CD4-positive, alpha-beta T cell treated with Interferon alpha-2 for 1 hour (primary cell): ENCODE data around the gene HMGCR.

Experiments used
- DNase-seq, 2 donors: peaks; one replicate each; pipeline ENCODE4 v3.0.0-alpha.2; 2020 to 2022

The HMGCR gene

DNA sequence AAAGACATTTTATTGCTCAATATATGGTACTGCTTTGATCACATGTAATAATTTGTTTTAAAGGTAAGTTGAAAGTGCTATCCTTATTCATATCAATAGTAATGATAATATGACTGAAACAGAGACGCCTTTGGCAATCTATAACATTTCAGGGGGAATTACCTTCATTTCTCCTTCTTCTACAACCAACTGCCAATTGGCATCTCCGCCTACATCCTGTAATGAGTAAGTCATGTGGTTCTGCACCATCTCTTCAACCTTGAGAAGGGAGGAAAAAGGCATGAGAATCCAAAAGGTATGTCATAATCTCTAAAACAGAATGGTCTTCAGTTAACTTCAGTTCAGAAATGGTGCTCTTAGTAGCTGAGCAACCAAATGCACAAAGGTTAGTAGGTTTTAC lies 52.4 kb downstream of the HMGCR start:
- no peak for DNase-seq

DNA sequence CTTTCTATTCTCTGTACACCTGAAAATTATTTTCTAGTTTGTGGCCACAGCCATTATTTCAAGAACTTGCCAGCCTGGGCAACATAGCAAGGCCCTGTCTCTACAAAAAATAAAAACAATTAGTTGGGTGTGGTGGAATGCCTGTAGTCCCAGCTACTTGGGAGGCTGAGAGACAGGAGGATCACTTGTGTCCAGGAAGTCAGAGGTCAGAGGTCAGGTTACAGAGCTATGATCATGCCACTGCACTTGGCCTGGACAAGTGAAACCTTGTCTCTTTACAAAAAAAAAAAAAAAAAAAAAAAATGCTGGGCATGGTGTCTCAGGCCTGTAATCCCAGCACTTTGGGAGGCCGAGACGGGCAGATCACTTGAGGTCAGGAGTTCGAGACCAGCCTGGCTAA lies 58.3 kb downstream of the HMGCR start:
- no peak for DNase-seq

DNA sequence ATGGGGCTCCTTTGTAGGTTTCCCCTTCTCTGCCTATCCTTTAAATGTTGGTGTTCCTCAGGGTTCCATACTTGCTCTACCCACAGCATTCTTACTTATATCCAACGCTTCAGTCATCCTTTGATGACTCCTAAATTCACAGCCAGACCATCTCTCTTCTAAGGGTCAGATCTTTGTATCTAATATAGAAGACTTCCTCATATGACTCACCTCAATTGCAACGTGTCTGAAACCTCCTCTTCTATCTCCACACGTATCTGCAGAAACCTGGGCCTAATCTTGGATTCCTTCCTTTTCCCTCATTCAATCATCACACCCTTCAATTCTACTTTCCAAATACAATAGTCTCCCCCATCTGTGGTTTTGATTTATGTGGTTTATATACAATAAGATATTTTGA lies 68.3 kb downstream of the HMGCR start:
- DNase-seq = no peak
